NCI-H146 treated with DMSO at 0.1 percent for 48 hours (cell line): ENCODE data around the gene CFL2.
"Not testable (repeated sequence)": the region's sequence is repeated elsewhere in the genome, so short reads cannot be mapped to it uniquely, and the experiment has no call there.

Experiments used
- DNase-seq: peaks from one replicate; lab custom pipeline; 2025; ENCODE audit not compliant: unreplicated experiment; lab: John Stamatoyannopoulos, UW

CFL2 gene

DNA sequence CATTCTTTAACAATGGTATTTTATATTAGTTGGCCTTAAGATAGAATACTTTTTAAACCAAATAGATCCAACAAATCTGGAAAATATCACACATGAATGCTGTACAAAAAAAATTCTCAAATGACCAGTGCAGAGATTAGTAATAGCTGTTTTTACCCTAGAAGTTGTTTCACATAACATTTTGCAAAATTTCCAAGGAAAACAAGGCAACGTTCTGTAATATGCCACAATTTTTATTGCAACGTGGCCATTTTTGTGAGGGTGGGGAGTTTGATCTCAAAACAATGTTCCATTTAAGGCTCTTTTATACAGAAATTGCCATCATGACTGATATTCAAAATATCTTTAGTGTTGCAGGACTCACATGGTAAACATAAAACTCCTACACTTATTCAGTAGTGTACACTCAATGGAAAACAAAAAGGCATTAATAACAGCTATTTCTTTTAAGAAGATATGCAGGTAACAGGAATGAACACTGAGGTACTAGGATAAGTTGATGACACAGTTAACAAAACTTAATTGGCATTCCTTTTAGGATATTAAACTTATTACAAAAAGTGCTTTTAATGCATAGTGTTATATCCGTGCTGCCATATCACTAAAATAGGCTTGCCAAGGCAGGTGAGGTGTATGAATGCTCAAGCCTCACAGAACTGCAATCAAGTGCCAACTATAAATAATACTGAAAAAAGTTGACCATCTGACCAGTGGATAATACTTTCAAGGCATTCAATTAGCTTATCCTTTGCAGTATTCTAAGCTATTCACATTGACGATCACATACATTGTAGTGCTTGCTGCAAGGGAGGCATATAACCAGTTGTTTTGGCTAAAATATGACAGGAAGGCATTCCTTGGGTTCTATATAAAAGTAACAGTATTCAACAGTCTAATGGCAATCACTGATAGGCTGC lies 2.3 kb downstream of the CFL2 start:
- no peak for DNase-seq

DNA sequence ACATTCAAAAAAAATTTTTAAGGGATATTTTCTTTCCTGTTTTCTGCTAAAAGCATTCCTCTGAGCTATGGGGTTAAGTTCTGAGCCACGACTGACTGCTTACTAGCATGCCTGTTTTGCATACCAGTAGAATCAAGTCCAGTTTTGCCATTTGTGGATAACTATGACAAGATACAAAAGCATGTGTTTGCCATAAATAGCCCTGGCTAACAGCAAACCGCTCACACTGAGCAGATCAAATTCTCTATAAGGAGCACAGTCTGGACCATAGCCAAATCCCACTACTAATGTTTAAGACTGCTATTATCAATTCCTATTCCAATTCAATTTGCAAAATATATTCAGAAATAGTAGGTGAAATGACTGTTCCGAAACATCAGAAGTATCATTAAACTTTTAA lies 3.2 kb downstream of the CFL2 start:
- no peak for DNase-seq

GRCh38 chr14:34710744-34711143 lies 3.6 kb downstream of the CFL2 start:
- DNase-seq: no peak

GRCh38 chr14:34710006-34710405 lies 4.4 kb downstream of the CFL2 start:
- no peak for DNase-seq

- no peak for DNase-seq
These were observed 6.7 kb downstream of the CFL2 start for GRCh38 chr14:34707722-34708121.

DNA sequence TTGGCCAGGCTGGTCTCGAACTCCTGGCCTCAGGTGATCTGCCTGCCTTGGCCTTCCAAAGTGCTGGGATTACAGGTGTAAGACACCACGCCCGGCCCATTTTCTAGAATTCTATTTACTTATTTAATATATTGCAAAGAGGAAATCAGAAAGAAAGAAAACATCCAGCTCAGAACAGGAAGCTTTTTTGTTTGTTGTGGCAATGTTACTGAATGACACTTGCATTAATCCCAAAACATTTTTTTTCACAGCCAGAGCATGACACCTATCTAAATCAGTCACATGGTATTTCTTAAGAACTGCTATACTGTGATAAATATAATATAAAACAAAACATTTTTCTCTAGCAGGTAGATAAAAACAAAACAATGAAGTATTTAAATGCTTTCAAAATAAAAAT lies 12.6 kb downstream of the CFL2 start:
- DNase-seq: no peak

DNA sequence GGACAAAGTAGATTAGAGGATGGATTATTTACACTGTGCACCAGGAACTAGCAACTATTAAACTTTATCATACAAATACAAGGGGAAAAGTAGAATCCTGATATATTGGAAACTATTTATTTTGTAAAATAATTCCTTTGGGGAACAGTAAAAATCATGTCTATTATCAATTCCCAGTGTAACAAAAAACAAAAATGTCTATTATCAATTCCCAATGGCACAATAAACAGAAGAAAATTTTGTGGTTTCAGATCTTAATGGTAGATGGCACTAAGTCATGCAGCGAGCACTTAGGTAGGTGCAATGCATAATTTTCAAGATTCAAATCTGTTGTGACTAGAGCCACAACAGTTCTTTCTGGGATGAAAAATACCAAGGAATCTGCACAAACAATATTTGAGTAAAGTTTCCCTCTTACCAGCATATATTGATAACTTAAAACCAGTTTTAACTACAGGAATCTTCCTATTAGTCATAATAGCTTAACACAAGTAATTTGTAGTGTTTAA lies 13.7 kb downstream of the CFL2 start:
- no peak for DNase-seq

GRCh38 chr14:34699873-34700621 lies 14.3 kb downstream of the CFL2 start:
- peak; percentile 5 for DNase-seq

DNA sequence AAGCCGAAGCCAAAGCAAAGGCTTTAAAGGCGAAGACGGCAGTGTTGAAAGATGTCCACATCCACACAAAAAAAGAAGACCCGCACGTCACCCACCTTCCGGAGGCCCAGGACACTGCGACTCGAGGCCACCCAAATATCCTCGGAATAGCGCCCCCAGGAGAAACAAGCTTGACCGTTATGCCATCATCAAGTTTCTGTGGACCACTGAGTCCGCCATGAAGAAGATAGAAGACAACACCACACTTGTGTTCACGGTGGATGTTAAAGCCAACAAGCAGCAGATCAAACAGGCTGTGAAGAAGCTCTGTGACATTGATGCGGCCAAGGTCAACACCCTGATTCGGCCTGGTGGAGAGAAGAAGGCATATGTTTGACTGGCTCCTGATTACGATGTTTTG lies 20.2 kb downstream of the CFL2 start:
- not testable (repeated sequence) for DNase-seq

DNA sequence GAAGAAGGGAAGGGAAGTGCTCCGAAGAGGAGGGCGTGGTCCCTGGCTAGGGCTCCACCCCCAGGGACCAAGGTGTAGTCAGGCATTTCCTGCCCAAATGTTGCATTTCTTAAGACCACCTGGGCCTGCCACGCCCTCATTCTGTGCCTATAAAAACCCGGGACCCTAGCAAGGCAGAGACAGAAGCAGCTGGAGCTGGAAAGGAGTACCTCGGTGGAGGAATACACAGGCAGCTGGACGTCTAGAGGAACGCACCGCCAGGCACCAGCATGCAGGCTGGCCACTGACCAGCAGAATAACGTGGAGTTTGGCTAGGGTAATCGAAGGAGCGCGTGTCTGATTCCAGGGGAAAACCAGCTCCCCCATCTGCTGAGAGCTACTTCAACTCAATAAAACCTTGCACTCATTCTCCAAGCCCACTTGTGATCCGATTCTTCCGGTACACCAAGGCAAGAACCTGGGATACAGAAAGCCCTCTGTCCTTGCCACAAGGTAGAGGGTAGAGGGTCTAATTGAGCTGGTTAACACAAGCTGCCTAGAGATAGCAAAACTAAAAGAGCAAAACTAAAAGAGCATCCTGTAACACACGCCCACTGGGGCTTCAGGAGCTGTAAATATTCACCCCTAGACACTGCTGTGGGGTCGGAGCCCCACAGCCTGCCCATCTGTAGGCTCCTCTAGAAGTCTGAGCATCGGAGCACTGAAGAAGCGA lies 21.0 kb downstream of the CFL2 start:
- DNase-seq: peak; percentile 52

- no peak for DNase-seq
These were observed 21.5 kb downstream of the CFL2 start for GRCh38 chr14:34692898-34693227.

- no peak for DNase-seq
These were observed 22.0 kb downstream of the CFL2 start for GRCh38 chr14:34692348-34692747.

GRCh38 chr14:34691206-34691605 lies 23.2 kb downstream of the CFL2 start:
- peak; percentile 51 for DNase-seq

GRCh38 chr14:34688470-34689206 lies 25.8 kb downstream of the CFL2 start:
- no peak for DNase-seq

GRCh38 chr14:34685819-34686428 lies 28.5 kb downstream of the CFL2 start:
- DNase-seq: no peak

- DNase-seq: no peak
These were observed 29.8 kb downstream of the CFL2 start for GRCh38 chr14:34684578-34684977.

GRCh38 chr14:34682787-34683321 lies 31.5 kb downstream of the CFL2 start:
- no peak for DNase-seq

GRCh38 chr14:34680806-34681479 lies 33.5 kb downstream of the CFL2 start:
- DNase-seq: no peak

GRCh38 chr14:34678735-34679134 lies 35.7 kb downstream of the CFL2 start:
- no peak for DNase-seq

DNA sequence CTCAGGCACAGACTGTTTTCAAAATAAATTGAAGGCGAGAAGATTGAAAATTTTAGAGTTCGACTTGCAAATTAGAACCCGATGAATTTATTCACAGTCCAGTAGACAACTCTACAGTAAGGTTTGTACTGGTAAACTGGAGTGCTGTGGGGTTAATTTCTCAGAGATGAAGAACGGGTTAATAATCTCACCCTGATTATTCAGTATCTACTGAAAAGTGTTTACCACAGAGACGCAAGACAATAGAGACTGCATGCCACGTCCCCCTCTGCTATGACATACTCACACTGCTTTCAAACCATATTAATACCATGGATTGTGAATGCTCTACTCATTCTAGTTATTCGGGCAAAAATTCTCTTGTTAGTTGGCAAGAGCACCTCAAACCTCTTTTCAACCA lies 36.1 kb downstream of the CFL2 start:
- DNase-seq: no peak
